H9 (cell line): ENCODE results near the gene NCOA1. TPM values are rescaled to one million over a fixed set of nuclear protein-coding genes. Genes with fewer than 3 reads are reported as not detected.

Experiments
- DNase-seq: peaks from one replicate; pipeline ENCODE4 v3.0.0-alpha.2; 2017
- H2AFZ ChIP-seq: one replicate; pipeline ENCODE4 v1.6.1; 2013; ENCODE audit warnings: mild to moderate bottlenecking, low read length, control low read depth, moderate library complexity
- H2AK5ac ChIP-seq: 2 replicates; pipeline ENCODE4 v1.6.1; 2013; ENCODE audit warnings: low read length, control low read depth, mixed read lengths; ENCODE audit not compliant: insufficient read length
- H2BK120ac ChIP-seq: one replicate; pipeline ENCODE4 v1.6.1; 2013; ENCODE audit warnings: low read depth, mild to moderate bottlenecking, low read length, control low read depth, inconsistent platforms; ENCODE audit not compliant: poor library complexity, severe bottlenecking
- H2BK12ac ChIP-seq: 2 replicates; pipeline ENCODE4 v1.6.1; 2013; ENCODE audit warnings: low read length, control low read depth, mixed read lengths, low read depth; ENCODE audit not compliant: insufficient read length
- H2BK15ac ChIP-seq: 2 replicates; pipeline ENCODE4 v1.6.1; 2013; ENCODE audit warnings: low read depth, low read length, control low read depth
- H2BK20ac ChIP-seq: one replicate; pipeline ENCODE4 v1.6.1; 2013; ENCODE audit warnings: low read depth, mild to moderate bottlenecking, low read length, control low read depth, inconsistent platforms; ENCODE audit not compliant: poor library complexity, severe bottlenecking
- H2BK5ac ChIP-seq: 2 replicates; pipeline ENCODE4 v1.6.1; 2013; ENCODE audit warnings: low read length, control low read depth, mixed read lengths; ENCODE audit not compliant: insufficient read length
- H3K14ac ChIP-seq: 2 replicates; pipeline ENCODE4 v1.6.1; 2013; ENCODE audit warnings: low read length, control low read depth; ENCODE audit not compliant: insufficient read depth
- H3K18ac ChIP-seq: 2 replicates; pipeline ENCODE4 v1.6.1; 2013; ENCODE audit warnings: low read depth, mild to moderate bottlenecking, mixed read lengths, low read length, control low read depth; ENCODE audit not compliant: insufficient read length
- H3K23ac ChIP-seq: 2 replicates; pipeline ENCODE4 v1.6.1; 2013; ENCODE audit warnings: low read length, control low read depth, mixed read lengths, low read depth; ENCODE audit not compliant: insufficient read length
- H3K23me2 ChIP-seq: 2 replicates; pipeline ENCODE4 v1.6.1; 2013; ENCODE audit warnings: low read depth, mild to moderate bottlenecking, mixed read lengths, low read length, control low read depth; ENCODE audit not compliant: insufficient read length, poor library complexity, severe bottlenecking
- H3K27ac ChIP-seq: 2 replicates; pipeline ENCODE4 v1.5.1; 2013; ENCODE audit warnings: low read length, control low read depth, mixed read lengths, low read depth; ENCODE audit not compliant: insufficient read length
- H3K27me3 ChIP-seq: 2 replicates; pipeline ENCODE4 v1.6.1; 2013; ENCODE audit warnings: low read length, control low read depth, inconsistent platforms; ENCODE audit not compliant: insufficient read depth
- H3K4ac ChIP-seq: 2 replicates; pipeline ENCODE4 v1.6.1; 2013; ENCODE audit warnings: low read depth, mild to moderate bottlenecking, control low read depth, inconsistent platforms, low read length, moderate library complexity
- H3K4me1 ChIP-seq: 2 replicates; pipeline ENCODE4 v1.6.1; 2013; ENCODE audit warnings: low read length, control low read depth, inconsistent platforms; ENCODE audit not compliant: insufficient read depth
- H3K4me2 ChIP-seq: 2 replicates; pipeline ENCODE4 v1.6.1; 2013; ENCODE audit warnings: low read length, control low read depth, mixed read lengths; ENCODE audit not compliant: insufficient read length, insufficient read depth
- H3K56ac ChIP-seq: 2 replicates; pipeline ENCODE4 v1.6.1; 2013; ENCODE audit warnings: low read depth, mild to moderate bottlenecking, mixed read lengths, low read length, control low read depth; ENCODE audit not compliant: insufficient read length
- H3K79me1 ChIP-seq: 2 replicates; pipeline ENCODE4 v1.6.1; 2013; ENCODE audit warnings: low read depth, mild to moderate bottlenecking, moderate library complexity, low read length, control low read depth, inconsistent platforms; ENCODE audit not compliant: insufficient read depth, poor library complexity, severe bottlenecking
- H3K79me2 ChIP-seq: 2 replicates; pipeline ENCODE4 v1.6.1; 2013; ENCODE audit warnings: low read length, control low read depth, inconsistent platforms; ENCODE audit not compliant: insufficient read depth
- H3K9ac ChIP-seq: 2 replicates; pipeline ENCODE4 v1.6.1; 2013; ENCODE audit warnings: low read length, control low read depth, mixed read lengths; ENCODE audit not compliant: insufficient read length; ENCODE audit errors: extremely low read depth
- H3K9me3 ChIP-seq: one replicate; pipeline ENCODE4 v1.6.1; 2013; ENCODE audit warnings: low read depth, low read length, inconsistent platforms; ENCODE audit not compliant: control insufficient read depth
- H3T11ph ChIP-seq: one replicate; pipeline ENCODE4 v1.6.1; 2013; ENCODE audit warnings: mild to moderate bottlenecking, low read length, control low read depth, inconsistent platforms
- H4K20me1 ChIP-seq: one replicate; pipeline ENCODE4 v1.6.1; 2013; ENCODE audit not compliant: control insufficient read depth, insufficient read length, insufficient read depth
- H4K5ac ChIP-seq: 2 replicates; pipeline ENCODE4 v1.6.1; 2013; ENCODE audit warnings: low read depth, mild to moderate bottlenecking, mixed read lengths, low read length, control low read depth; ENCODE audit not compliant: insufficient read length
- H4K8ac ChIP-seq: replicated peaks from 2 replicates; pipeline ENCODE4 v1.6.1; 2013; ENCODE audit warnings: low read length, control low read depth, mixed read lengths, low read depth; ENCODE audit not compliant: insufficient read length
- H4K91ac ChIP-seq: 2 replicates; pipeline ENCODE4 v1.6.1; 2013; ENCODE audit warnings: low read depth, mild to moderate bottlenecking, moderate library complexity, mixed read lengths, low read length, control low read depth; ENCODE audit not compliant: insufficient read length
- H3K27ac Mint-ChIP-seq, 3 experiments: 2 replicates in 2 of 3; 3 replicates in 1 of 3; pipeline ENCODE4 v1.8.0; 2020 to 2021; ENCODE audit warnings: mixed read lengths in 3 of 3, mild to moderate bottlenecking in 1 of 3, moderate library complexity in 1 of 3
- H3K27me3 Mint-ChIP-seq: 2 replicates; pipeline ENCODE4 v1.8.0; 2021; ENCODE audit warnings: low read depth, mild to moderate bottlenecking, moderate library complexity, mixed read lengths
- H3K36me3 Mint-ChIP-seq, 3 experiments: 2 replicates in 2 of 3; 3 replicates in 1 of 3; pipeline ENCODE4 v1.8.0; 2020 to 2021; ENCODE audit warnings: low read depth in 3 of 3, mixed read lengths in 3 of 3; ENCODE audit not compliant: insufficient read depth in 1 of 3
- H3K4me1 Mint-ChIP-seq, 2 experiments: 2 replicates each; pipeline ENCODE4 v1.8.0; 2020; ENCODE audit warnings: mixed read lengths in 2 of 2
- H3K4me3 Mint-ChIP-seq, 2 experiments: 2 replicates in 1 of 2; 3 replicates in 1 of 2; pipeline ENCODE4 v1.8.0; 2020 to 2021; ENCODE audit warnings: mild to moderate bottlenecking in 2 of 2, mixed read lengths in 2 of 2, moderate library complexity in 1 of 2
- H3K9me3 Mint-ChIP-seq, 2 experiments: 2 replicates in 1 of 2; 3 replicates in 1 of 2; pipeline ENCODE4 v1.8.0; 2020; ENCODE audit warnings: mild to moderate bottlenecking in 2 of 2, mixed read lengths in 2 of 2, moderate library complexity in 1 of 2
- CTCF ChIP-seq: fragments of 200-600 bp; sonication (generic); conservative IDR thresholded peaks from 3 replicates; pipeline ENCODE4 v1.8.0; 2021; ENCODE audit warnings: antibody characterized with exemption, mild to moderate bottlenecking
- WGBS: extraction: QIAGEN DNeasy Blood & Tissue Kit; methylation state at CpG from one replicate; pipeline ENCODE4 v1.1.7; 2013; ENCODE audit warnings: missing lambda C conversion rate, low lambda C conversion rate, mixed read lengths; ENCODE audit not compliant: insufficient read length; ENCODE audit errors: extremely low coverage; 5-methylcytosine and 5-hydroxymethylcytosine counted together
- total RNA-seq: library from RNA; stranded (reverse); gene quantifications from 2 replicates; pipeline ENCODE4 v1.2.1, GENCODE V29; 2021

NCOA1 gene
- total RNA-seq, 1 experiment from 2014 or later: 14.8 TPM

- Histone ChIP-seq H3K27me3 (no peaks in the 10 kb centered on the region), H2BK5ac (no peak overlapping the region), H3K18ac (no peak overlapping the region), H3K4ac (no peak overlapping the region), H3K27ac (no peak overlapping the region), H2BK12ac (no peak overlapping the region), H3K79me2 (no peaks in the 10 kb centered on the region), H2AK5ac (no peak overlapping the region), H3T11ph (no peak overlapping the region), H3K14ac (no peak overlapping the region), H2AFZ (no peak overlapping the region), H3K23ac (no peak overlapping the region), H4K5ac (no peak overlapping the region), H3K79me1 (no peaks in the 10 kb centered on the region), H2BK15ac (no peak overlapping the region), H3K56ac (no peak overlapping the region), H3K4me1 (no peaks in the 10 kb centered on the region), H2BK20ac (no peak overlapping the region), H3K4me2 (no peak overlapping the region), H4K91ac (no peak overlapping the region), H4K20me1 (no peaks in the 10 kb centered on the region), H4K8ac (no peak overlapping the region), H3K9ac (no peak overlapping the region), H3K9me3 (no peaks in the 10 kb centered on the region), H3K23me2 (peaks cover 3% of the 10 kb centered on the region), H2BK120ac (no peak overlapping the region)
- Mint-ChIP-seq H3K27ac (no peak overlapping the region), H3K4me3 (no peak overlapping the region), H3K36me3 (peaks cover 0 to 7% (median 4%) of the 10 kb centered on the region in 3 experiments; a peak in 4 of 7 replicates), H3K4me1 (peaks cover 17 to 19% of the 10 kb centered on the region in 2 experiments), H3K27me3 (peaks cover 8% of the 10 kb centered on the region), H3K9me3 (peaks cover 9 to 10% of the 10 kb centered on the region in 2 experiments; a peak in 4 of 5 replicates)
- DNase-seq: no peak
- WGBS: no CpG with 5 or more reads among the region's 3 CpGs
- no peak for TF ChIP-seq CTCF
Observed at GRCh38 chr2:24485197-24485596, 5.9 kb upstream of the NCOA1 start.
